HG02938 (cell line): ENCODE data around the gene PDCD7.
"Not testable (repeated sequence)": the region's sequence is repeated elsewhere in the genome, so short reads cannot be mapped to it uniquely, and the experiment has no call there.

Experiments
- ATAC-seq: cut with Tn5 transposase; IDR thresholded peaks from one replicate; pipeline ENCODE4 v1.9.1; 2021; ENCODE audit warnings: mild to moderate bottlenecking, moderate library complexity; ENCODE audit not compliant: unreplicated experiment

PDCD7 gene

GRCh38 chr15:65076486-65077290 lies 56.9 kb downstream of the PDCD7 start, which contains the start of gene KBTBD13:
Gene KBTBD13 (plus strand): TSS chr15:65076746. CDS start chr15:65076816, 70 bp downstream.
- no peak for ATAC-seq

GRCh38 chr15:65075607-65076395 lies 57.8 kb downstream of the PDCD7 start:
- not testable (repeated sequence) for ATAC-seq

DNA sequence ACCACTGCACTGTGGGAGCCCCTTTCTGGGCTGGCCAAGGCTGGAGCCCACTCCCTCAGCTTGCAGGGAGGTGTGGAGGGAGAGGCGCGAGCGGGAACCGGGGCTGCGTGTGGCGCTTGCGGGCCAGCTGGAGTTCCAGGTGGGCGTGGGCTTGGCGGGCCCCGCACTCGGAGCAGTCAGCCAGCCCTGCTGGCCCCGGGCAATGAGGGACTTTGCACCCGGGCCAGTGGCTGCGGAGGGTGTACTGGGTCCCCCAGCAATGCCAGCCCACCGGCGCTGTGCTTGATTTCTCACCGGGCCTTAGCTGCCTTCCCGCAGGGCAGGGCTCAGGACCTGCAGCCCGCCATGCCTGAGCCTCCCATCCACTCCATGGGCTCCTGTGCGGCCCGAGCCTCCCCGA lies 58.7 kb downstream of the PDCD7 start:
- not testable (repeated sequence) for ATAC-seq

DNA sequence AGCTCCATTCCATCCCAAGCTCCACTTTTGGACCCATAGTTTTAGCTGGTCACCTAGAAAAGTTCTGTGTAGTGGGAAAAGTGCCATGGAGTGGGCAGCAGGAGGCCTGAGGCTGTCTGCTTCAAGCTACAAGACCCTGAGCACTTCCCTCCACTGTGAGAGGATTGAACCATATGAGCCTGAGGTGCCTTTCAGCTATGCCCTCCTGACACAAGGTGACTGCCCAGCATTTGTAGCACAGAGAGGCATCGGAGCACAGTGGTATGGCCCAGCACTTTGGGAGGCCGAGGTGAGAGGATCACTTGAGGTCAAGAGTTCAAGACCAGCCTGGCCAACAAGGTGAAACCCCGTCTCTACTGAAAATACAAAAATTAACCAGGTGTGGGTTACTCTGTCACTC lies 61.0 kb downstream of the PDCD7 start:
- no peak for ATAC-seq

DNA sequence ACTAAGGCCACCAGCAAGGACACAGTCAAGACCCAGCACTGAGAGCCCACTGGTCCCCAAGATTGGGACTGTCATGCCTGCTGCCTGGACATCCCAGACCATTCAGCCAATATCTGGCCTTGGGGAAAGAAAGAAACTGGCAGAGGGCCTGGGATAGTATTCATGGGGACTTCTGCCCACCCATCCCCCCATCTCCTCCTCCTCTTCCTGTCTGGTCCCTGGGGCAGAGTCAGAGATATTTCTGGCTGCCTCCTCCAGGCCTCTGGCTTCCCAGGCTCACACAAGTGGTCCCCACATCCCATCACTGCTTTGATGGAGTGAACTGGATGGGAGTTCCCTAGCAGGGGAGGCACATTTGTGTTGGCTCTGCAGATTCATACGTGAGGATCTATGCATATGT lies 61.6 kb downstream of the PDCD7 start:
- ATAC-seq, result no peak

GRCh38 chr15:65071381-65071811 lies 62.2 kb downstream of the PDCD7 start:
- ATAC-seq, result no peak

GRCh38 chr15:65069779-65070546 lies 63.6 kb downstream of the PDCD7 start:
- ATAC-seq, result no peak

DNA sequence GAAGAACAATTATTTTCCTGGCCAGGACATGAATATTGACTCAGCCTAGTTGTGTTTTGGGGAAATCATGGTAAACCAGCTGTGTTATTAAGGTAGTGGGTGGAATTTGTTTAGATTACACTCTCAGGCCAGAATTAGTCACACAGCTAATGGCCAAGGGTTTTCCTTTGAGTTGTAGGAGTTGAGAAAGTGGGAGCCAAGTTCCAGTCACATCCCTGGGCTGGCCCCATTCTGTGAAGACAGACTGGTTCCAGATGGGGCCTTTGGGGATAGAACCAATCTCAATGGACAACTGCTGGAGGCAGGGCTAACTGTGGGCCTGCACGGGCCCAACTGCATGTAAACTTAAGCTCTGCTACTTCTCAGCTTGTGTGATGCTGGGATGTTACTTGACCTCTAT lies 64.4 kb downstream of the PDCD7 start:
- no peak for ATAC-seq

GRCh38 chr15:65068403-65068788 lies 65.2 kb downstream of the PDCD7 start:
- no peak for ATAC-seq

DNA sequence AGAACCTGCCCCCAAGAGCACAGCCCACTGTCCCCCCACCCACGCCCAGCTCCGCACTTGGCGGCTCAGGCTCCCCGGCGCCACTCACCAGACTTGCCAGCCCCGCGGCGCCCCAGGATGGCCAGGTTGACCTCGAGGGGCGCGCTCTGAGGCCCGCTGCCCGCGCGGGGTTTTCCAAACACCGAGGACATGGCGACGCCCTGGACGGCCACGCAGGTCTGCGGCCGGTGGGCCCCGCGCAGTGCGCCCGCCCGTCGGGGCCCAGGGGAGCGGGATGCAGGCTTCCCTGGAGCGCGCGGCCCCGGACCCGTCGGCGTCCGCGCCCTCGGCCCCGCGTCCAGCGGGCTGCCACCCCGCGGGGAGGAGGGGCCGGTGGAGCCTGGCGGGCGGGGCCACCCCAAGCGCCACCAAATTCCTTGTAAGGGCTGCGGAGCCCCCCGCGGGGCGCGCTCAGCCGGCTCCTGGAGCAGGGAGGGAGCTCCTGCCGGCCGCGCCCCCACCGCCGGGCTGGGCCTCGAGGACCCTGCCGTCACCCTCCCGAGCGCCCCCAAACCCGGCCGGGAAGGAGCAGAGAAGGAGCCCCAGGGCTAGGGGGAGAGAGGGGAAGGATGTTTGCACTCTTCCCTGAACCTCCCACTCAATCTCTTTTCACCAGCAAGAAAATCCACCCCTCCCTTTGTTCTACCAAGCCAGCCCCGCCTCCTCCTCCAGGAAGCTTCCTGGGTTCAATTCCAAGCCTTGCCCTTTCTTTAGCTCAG lies 65.8 kb downstream of the PDCD7 start, which contains the start of gene RASL12:
Gene RASL12, minus strand, starts transcription at position 347 of the 758 bp plus-strand sequence. Its CDS starts 156 bp downstream, at position 191.
- ATAC-seq, result no peak
